Fibroblast of mammary gland (primary cell): ENCODE results near the gene ACVR1C.

Source experiments
- DNase-seq: peaks from one replicate; pipeline ENCODE4 v3.0.0-alpha.2; 2010; ENCODE audit warnings: low read depth
- H3K4me3 ChIP-seq: 2 replicates; pipeline ENCODE4 v1.5.1; 2011; ENCODE audit warnings: low read depth, mild to moderate bottlenecking, low read length, moderate library complexity; ENCODE audit not compliant: control insufficient read depth
- TF ChIP-seq, protein P1 (sequence below): conservative IDR thresholded peaks from 2 replicates; pipeline ENCODE4 v1.5.1; 2011; ENCODE audit warnings: low read depth, low read length, inconsistent platforms; ENCODE audit not compliant: control insufficient read depth, insufficient read depth

The ACVR1C gene

DNA sequence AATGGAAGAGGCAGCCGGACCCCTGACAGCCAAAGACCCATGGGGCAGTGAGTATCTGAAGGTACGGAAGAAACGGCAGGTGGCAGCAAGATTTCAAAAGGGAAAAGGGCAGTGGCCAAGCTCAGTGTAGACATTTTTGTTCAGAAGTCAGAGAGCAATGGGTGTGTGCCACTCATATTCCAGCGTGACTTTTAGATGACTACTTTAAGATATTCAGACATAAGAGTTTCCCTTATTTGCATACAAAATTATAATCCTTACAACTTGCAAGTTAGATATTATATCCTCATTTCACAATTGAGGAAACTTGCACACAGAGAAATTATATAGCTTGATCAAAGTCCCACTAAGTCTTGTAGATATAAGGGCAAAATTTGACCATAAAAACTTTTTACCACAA is 124.0 kb downstream of the ACVR1C start:
- TF ChIP-seq, protein P1, sequence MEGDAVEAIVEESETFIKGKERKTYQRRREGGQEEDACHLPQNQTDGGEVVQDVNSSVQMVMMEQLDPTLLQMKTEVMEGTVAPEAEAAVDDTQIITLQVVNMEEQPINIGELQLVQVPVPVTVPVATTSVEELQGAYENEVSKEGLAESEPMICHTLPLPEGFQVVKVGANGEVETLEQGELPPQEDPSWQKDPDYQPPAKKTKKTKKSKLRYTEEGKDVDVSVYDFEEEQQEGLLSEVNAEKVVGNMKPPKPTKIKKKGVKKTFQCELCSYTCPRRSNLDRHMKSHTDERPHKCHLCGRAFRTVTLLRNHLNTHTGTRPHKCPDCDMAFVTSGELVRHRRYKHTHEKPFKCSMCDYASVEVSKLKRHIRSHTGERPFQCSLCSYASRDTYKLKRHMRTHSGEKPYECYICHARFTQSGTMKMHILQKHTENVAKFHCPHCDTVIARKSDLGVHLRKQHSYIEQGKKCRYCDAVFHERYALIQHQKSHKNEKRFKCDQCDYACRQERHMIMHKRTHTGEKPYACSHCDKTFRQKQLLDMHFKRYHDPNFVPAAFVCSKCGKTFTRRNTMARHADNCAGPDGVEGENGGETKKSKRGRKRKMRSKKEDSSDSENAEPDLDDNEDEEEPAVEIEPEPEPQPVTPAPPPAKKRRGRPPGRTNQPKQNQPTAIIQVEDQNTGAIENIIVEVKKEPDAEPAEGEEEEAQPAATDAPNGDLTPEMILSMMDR, result no peak
- no peak overlapping the region for H3K4me3 ChIP-seq
- DNase-seq, result no peak

DNA sequence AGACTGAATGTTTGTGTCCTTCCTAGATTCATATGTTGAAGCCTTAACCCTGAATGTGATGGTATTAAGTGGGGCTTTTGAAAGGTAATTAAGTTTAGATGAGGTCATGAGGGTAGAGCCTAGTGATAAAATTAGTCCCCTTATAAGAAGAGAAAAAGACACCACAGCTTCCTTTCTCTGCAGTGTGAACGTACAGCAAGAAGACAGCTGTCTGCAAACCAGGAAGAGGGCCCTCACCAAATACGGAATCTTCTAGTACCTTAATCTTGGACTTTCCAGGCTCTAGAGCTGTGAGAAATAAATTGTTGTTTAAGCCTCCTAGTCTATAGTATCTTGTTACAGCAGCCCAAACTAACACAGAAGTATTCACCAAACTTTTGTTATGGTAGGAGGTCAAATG is 127.6 kb downstream of the ACVR1C start:
- no peak for DNase-seq
- TF ChIP-seq, protein P1, result no peak
- H3K4me3 ChIP-seq, result no peak overlapping the region

DNA sequence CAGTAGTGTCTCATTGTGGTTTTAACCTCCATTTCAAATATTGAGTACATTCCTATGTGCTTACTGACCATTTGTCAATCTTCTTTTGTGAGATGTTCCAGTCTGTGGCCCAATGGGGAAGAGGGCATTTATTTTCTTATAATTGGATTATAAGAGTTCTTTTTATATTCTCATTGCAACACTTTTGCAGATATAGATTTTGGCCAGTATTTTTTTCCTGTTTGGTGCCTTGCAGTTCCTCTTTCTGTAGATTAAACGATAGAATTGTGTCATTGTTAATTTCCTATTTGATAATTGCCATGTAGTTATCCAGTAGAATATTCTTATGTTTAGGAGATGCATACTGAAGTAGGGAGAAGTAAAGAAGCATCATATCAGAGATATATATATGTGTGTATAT is 128.3 kb downstream of the ACVR1C start:
- TF ChIP-seq, protein P1, result no peak
- H3K4me3 ChIP-seq, result no peak overlapping the region
- no peak for DNase-seq

DNA sequence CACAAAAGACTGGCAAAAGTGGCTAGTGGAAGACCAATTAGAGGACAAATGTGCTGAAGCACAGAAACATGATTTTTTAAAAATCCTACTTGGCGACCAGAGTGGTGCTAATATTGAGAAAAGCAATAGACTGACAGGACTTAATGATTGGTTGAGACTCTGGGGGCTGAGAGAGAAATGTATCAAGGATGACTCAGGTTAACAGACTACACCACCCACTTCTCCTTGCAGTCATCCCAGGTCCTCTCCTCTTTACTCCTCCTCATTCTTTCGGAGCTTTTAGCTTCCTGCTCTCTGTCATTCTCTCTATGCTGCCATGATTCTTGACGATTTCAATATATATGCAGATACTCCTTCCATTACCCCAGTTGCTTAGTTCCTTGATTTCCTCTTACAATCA is 130.2 kb downstream of the ACVR1C start:
- TF ChIP-seq, protein P1, result no peak
- no peak overlapping the region for H3K4me3 ChIP-seq
- no peak for DNase-seq

DNA sequence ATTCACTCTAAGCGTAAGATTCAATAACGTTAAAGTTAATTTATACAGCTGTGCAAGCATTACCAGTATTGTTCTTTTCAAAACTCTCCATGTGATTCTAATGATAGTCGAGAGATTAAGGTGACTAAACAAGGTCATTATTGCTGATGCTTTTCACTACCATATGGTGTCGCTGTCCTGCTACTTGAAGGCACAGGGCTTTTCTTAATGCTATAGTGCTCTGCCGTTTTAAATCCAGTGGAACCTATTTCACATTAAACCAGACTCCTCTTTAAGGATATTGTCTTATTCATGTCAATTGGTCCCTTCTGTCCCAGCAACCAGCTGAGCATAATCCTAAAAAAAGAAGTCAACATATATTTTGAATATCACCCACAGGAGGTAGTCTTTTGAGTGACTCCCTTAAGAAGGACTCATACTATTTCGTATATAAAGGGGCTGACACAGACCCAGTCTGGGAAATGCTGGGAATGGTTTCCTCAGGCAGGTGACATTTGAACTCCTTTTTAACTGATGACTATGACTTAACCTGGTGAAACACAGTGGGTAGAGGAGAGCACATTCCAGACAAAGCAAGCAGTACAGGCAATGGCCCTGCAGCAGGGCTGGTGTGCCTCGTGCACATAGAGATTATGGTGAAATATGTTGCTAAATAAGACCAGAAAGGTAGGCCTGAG is 130.9 kb downstream of the ACVR1C start:
- TF ChIP-seq, protein P1, result peak; percentile 86
- DNase-seq, result peak; percentile 50

DNA sequence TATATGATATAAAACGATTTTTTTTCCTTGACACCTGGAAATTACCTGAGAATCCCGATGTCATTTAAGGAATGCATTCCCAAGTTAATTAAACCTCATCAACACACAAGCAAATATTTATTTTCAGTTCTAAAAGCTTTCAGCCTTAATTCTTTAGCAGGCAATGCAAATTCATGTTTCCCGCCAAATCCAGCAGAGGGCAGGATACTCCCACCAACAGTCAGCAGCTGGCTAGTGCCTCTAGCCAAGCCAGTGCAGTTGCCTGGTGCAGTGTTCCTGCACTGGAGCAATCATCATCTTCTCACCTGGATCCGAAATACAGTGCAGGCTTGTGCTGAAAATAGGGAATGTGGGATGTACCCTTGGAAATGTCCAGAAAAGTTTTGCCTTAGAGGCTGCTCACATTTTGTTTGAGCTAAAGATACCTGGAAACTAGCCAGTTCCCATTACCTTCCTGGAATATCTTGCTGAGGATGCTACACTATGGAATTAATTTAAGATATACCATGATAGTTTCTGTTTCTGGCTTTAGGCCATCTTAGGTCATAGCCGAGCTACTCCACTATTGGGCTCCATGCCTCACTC is 136.4 kb downstream of the ACVR1C start:
- DNase-seq, result peak; percentile 68
- TF ChIP-seq, protein P1, result peak; percentile 86
- no peak overlapping the region for H3K4me3 ChIP-seq

More for the DNA sequence above, 130.9 kb downstream of the ACVR1C start:
- no peak overlapping the region for H3K4me3 ChIP-seq

DNA sequence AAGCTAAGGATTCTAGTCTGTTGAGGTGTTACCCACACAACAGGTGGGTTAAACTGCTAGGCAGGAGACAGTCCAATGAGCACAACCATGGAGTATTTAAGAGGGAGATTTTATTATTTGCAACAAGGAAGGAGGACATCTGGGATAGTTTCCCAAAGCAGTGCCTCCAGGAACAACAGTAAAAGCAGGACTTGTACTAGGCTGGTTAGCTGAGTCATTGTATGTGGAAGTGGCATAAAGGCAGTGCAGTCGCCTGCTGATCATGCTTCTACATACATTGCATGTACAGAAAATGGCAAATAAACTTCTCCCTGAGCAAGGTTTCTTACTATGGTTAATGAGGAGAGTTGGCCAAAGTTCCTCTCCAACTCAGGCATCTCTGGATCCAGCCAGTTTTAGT is 138.7 kb downstream of the ACVR1C start:
- TF ChIP-seq, protein P1, result no peak
- H3K4me3 ChIP-seq, result no peak overlapping the region
- no peak for DNase-seq
